Pons (tissue), 1 donor: ENCODE data around the gene DDAH2.
A peak's percentile ranks its signal among the peaks of the same experiment; 100 is the strongest.

Experiments used
- DNase-seq: peaks from one replicate; pipeline ENCODE4 v3.0.0-alpha.2; 2016; ENCODE audit warnings: low spot score

DDAH2 gene

DNA sequence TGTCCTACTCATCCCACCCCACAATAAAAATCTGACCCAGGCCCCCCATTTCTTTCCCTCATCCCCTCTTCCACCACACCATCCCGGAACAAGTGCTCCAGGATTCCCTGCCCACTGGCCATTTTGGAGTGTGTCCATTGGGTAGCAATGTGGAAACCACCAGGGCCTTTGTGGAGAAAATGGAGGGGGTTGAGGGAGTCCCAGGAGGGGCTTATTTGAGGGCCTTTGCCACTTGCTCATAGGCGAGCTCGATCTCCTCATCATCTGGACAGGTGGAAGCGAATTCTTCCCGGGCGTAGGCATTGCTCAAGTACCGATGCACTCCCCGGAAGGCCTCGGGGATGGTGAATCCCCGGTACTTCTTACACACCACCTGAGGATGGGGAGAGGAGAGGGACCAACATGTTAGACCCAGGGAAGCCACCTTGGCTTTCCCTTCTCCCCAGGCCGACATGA lies 1.6 kb upstream of the DDAH2 start:
- no peak for DNase-seq

DNA sequence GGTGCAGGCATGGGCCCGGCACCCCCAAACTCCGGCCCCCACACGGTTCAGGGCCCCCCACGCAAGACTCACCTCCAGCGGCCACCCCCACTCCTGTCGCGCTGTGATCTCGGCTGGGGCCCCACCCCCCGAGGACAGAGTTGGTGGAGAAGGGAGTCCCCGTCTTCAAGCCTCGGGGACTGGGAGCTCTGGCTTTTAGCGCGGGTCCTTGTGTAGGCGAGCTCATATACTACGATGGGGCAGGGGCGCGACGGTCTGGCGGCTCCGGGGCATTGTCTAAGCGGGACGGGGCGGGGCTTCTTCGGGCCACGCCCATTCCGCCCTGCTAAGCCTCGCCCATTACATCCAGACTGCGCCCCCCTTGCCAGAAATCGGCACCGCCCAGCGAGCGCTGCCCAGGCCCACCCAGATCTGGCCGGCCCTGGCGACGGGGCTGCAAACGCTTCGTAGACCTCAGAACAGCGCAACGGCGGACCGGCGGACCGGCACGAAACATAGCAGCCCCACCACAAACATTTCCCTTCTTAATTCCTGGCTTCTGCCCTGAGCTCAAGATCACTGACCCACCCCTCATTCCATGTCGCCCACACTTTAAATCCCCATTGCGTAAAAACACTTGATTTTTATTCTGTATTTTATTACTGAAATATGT lies 1.0 kb upstream of the DDAH2 start:
- peak; percentile 69 for DNase-seq

DNA sequence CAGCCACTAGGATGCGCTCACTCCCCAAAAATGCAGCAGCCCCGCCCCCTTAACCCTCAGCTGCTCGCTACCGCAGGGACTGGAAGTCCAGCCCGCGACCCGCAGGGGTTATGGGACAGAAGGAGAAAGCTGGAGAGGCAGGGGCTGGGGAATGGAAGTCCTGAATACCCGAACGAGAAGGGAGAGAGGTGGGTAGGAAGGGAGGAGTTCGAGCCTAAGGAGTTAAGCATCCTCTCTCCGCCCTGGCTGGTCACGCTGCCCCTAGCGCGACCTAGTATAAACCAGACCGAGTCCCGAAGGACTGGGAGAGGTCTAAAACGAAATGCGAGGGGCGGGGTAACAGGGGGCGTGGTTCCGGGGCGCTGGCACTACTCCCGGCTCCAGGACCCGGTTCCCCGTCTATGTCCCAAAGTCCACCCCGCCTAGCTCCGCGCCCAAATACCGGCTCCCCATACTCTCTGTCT lies 448 bp upstream of the DDAH2 start:
- peak; percentile 81 for DNase-seq

DNA sequence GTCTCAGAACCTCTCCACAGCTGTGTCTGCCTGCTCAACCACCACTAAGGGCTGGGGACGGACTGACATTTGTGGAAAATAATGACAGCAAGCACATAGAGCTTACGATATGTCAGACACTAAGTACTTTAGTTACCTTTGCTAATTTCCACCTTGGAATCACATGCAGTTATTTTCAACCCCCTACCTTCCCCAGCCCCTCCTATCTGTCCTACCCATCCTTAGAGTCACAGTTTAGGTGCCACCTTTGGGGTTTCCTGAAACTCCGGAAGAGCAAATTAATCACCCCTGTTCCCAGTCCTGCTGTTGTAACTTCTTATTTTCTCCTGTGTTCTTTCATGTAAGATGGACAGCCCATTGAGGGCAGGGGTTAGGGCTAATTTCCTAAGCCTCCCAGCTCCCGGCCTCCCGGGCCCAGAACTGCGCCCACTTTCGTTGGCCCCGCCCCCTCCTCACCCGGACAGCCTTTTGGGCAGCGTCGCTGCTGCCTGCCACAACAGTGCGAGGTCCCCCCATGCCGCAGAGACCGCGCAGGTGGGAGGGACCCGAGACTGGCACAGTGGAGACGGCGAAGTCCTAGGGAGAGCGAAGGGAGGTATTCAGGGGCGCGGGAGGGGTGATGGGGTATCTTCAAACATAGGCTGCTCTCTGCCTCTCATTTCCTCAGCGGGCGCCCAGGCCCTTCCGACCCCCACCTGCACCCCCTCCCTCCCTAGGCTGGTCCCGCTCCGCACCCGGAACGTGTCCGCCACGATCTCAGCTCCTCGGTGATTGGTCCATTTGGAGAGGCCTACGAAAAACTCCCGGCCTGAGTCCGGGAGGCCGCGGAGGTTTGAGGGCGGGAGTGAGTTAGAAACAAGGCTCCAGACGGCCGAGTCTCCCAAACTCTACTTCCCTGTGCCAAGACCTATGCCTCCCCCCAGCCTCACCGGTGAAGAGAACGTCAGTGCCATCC lies 1.1 kb downstream of the DDAH2 start:
- DNase-seq = no peak

DNA sequence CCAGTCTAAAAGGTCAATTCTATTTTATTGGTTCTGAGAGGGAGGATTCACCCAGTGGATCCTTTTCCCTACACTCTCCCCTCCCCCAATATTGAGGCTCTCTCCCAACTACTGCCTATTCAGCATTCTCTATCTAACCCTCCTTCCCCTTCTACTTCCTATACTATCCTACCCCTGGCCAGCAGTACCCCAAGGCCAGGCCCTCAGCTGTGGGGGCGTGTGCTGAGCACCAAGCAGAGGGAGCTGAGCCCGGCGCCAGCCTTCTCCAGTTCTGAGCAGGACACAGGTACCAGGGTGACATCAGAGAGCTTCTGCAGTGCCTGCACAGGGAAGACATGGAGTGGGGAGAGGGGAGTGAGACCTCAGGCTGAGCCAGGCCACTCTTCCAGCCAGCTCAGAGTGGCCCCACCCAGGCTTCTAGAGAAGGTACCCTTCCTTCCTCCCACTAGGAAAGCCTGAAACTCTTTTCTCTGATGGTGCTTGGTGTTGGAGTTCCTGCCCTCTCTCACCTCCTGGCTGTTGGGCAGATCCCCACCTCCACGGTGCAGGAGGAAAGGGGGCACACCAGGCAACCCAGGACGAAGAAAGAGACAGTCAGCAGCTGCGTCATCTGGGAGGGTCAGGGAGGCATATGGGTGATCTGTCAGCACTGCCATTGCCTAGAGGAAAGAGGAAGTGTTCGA lies 1.9 kb downstream of the DDAH2 start:
- no peak for DNase-seq

DNA sequence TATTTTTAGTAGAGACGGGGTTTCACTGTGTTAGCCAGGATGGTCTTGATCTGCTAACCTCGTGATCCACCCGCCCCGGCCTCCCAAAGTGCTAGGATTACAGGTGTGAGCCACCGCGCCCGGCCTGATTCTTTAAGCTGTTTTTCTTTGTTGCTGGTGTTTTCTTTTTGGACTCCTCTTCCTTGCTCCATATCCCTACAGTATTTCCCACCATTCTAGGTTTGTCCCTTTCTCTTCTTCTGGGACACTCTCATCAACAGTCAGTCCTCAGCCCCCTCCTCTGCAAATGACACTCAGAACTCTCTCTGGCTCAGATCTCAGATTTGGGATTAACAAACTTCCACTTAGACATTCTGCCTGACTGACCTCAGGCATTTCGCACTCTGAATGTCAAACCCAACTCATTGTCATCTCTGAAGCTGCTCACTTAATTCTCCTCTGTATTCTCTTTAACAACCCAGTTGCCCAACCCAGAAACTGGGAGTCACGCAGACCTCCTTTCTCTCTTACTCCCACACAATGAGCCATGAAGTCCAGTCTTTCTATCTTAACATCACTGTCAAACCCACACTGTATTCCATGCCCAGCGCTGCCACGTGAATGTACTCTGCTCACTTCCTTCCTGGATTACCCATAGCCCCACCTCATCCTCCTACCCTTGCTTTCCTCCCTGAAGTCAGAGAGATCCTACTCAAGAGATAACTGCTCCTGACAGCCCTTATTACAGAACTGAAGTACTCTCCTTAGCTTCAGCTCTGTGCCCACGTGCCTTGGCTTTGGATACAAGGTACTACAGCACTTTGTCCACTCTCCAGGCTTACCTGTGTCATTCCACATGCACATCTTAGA lies 3.4 kb downstream of the DDAH2 start:
- DNase-seq = no peak

DNA sequence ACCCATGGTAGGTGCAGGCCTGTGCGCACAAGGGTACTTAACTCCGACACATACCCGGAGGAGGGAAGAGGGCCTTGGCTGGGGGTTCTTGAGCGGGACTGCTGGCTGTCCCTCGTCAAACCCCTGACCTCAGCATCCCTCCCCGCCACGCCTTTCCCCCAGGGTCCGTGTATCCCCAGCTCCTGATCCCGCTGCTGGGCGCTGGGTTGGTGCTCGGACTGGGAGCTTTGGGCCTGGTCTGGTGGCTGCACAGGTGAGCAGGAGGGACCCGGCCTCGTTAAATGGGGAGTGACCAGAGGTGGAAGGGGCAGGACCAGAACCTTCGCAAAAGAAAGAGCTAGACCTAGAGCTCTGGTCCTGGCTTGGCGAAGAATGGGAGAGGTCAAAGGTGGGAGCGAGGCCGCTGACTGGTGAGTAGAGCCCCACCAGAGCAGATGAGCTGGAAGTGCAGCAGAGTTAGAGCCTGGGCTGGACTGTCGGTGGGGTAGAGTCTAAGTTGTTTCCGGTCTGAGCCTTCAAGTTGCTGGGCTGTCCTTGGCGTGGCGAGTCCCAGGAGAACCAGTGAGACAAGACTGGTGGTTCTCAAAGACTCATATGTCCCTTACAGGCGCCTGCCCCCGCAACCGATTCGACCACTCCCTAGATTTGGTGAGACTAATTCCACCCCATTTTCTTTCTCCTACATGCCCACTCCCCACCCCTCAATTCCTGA lies 5.0 kb downstream of the DDAH2 start:
- DNase-seq = no peak

DNA sequence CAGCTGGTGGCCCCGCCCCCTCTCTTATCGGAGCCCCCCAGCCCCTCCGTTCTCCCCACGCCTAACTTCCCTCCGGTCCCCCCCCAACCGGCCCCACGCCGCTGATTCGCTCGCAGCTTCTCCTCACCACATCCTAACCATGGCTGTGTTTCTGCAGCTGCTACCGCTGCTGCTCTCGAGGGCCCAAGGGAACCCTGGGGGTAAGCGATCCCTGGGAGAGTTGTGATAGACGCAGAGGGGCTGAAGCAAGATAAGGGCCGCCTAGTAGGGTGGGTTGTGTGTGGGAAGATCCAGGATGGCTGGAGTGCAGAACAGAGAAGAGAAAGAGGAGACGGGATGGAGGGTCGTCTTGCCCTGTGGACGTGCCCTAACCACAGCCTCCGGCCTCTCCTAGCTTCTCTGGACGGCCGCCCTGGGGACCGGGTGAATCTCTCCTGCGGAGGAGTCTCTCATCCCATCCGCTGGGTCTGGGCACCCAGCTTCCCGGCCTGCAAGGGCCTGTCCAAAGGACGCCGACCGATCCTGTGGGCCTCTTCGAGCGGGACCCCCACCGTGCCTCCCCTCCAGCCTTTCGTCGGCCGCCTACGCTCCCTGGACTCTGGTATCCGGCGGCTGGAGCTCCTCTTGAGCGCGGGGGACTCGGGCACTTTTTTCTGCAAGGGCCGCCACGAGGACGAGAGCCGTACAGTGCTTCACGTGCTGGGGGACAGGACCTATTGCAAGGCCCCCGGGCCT lies 5.7 kb downstream of the DDAH2 start, which contains the start of gene MPIG6B:
Gene MPIG6B, plus strand, starts transcription at position 129 of the 735 bp plus-strand sequence. Its CDS starts 11 bp downstream, at position 140.
- no peak for DNase-seq

DNA sequence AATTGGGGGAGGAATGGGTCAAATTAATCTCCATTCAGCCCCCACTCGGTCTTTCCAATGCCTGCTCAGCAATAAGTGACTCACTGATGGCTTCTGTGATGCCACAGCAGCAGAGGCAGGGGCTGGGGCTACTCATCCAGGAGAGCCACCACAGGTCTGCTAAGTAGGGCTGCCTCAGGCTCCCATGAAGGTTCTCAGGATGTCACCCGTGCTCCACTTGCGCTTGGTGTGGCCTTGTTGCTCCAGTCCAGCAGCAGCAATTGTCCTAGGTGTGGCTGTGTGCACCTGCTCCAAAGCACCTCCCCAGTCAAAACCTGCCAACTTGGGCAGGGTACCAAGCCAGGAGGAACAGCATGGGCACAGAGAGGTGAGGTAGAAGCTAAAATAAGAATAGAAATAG lies 6.9 kb downstream of the DDAH2 start:
- no peak for DNase-seq

DNA sequence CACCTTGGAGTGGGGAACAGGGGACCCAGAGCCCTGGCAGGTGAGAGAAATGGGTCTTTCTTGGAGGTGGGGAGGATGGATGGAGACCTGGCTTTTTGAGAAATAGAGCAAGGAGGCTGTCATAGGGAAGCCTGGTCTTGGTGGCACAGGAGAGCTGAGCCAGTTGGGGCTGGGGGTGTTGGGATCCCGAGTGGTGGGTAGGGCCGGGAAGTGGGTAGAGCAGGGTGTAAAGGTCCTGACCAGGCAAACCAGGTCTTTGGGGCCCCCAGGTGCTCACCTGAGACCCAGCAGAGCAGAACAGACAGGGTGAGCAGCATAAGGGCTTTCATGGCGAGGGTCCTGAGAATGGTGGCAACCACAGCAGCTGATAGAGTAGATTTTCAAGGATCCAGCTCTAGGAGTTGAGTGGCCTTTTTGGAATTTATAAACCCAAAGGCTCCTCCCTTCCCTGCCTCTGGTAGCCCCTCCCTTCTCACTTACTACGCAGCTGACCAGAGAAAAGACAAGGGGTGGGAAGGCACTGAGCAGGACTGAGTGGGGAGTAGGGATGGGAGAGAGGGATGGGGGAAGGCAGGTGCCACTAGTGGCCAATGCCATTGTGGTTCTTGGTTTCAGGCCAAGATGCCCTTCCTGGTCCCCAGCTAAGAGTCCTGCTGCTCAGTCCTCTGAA lies 7.6 kb downstream of the DDAH2 start, which contains the start of gene LY6G6C:
Gene LY6G6C, minus strand, starts transcription at position 396 of the 670 bp plus-strand sequence. Its CDS starts 67 bp downstream, at position 329.
- DNase-seq = no peak

DNA sequence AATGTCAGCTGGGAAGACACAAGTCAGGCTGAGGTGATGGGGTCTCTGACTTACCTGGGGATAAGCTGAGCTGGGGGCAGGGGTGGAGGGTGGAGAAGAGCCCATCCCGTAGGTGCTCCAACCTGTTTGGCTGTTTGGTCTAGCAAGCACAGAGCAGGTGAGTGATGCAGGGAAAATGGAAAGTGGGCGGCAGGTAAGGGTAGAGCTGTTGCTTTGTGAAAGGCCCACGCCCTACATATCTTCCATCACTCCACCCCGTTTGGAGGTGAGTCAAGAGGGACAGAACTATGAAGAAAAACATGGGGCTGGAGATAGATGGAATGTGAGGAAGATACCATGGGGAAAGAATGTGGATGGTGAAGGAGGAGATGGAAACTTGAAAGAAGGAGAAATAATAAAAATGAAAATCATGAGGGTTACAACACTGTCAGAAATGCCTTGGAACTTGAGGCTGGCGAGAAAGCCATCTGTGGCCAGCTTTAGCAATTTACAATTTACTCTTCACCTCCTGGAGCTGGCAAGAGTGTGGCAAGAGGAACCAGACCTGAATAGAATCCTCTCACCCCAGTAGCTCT lies 8.8 kb downstream of the DDAH2 start:
- DNase-seq = no peak

DNA sequence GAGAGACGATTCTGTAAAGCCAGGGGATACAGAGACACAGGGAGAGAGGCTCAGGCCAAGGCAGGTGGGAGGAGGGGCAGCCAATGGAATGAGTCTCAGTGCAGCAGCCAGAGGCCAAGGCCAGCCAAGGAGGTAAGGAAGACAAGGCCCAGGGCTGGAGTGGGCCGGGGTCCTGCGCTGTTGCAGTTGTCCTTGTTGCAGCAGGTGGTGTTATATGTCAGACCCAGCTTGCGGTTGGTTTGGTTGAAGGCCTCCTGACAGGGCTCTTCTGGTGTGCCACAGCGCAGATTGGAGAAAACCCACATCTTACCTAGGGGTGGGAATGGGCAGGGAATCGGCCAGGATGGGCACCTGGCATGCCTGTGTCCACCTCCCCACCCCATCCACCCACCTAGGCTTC lies 10.1 kb downstream of the DDAH2 start:
- DNase-seq = no peak

DNA sequence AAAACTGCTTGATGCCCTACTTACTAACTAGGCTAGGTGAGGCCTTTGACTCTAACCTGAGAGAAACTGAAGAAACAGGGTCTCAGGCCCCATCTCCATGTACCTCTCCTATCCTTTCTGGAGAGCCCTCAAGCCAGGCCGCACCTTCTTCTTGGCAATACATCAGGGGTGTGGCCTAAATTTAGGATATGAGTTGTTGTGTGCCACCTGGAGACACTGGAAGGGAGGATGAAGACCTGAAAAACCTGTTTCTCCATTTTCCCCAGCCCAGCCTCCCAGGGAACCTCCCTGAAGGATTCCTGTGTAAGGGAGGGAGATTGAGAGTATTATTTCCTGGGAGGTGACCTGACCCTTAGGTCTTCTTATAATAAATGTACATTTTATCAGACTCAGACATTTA lies 10.8 kb downstream of the DDAH2 start:
- no peak for DNase-seq

DNA sequence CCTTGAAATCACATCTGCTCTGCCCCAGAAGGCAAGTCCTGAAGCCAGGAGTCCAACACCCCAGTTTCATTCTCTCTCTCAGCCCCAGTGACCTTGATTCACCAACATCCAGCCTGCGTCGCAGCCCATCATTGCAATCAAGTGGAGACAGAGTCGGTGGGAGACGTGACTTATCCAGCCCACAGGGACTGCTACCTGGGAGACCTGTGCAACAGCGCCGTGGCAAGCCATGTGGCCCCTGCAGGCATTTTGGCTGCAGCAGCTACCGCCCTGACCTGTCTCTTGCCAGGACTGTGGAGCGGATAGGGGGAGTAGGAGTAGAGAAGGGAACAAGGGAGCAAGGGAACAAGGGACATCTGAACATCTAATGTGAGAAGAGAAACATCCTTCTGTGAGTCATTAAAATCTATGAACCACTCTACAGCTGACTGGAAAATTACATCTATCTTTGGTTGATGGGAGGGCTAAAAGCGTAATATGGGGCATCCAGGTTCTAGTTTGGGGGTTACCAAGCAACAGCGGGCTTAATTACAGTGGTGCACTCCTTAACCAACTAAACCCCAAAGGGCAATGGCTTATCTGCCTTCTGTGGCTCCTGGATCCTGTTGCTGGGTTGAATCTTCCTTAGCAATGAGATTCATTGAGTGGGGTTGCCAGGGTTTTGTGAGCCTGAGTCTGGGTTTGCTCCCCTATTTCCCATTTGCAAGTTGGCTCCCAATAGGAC lies 11.4 kb downstream of the DDAH2 start:
- no peak for DNase-seq

DNA sequence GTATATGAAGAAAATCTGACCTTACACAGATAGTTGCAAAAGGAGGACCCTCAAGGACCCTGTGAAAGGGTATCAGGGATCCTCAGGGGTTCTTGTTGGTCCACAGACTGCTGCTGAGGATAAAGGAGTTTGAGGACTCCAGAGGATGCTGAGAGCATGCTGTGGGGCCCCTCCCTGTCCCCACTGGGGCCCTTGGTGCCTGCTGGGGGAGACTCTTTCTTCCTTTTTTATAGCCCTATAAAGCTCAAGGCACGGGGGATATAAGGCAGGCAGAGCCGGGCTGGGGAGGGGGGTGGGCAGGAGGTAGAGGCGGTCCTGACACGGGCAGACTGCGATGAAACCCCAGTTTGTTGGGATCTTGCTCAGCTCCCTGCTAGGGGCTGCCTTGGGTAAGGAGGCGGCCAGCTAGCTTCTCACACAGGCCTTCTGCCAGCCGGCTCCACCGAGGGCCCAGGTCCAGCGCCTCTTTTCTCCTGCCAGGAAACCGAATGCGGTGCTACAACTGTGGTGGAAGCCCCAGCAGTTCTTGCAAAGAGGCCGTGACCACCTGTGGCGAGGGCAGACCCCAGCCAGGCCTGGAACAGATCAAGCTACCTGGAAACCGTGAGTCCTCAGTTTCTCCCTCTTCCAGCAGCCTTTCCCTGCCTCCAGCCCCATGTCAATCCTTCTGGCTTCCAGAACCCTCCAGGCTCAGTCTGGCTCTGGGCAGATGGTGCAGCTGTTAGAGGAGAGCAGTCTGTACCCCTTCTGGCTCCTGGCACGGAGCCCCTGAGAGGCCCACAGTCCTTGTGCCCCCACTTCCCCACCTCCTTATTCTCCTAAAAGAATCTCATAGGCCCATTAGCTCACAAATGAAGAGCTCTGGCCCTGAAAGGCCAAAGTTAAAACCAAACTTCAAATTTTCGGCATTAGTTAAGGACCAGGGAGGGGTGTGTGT lies 13.8 kb downstream of the DDAH2 start, which contains the start of gene LY6G6D:
Gene LY6G6D, plus strand, starts transcription at position 327 of the 937 bp plus-strand sequence. Its CDS starts 8 bp downstream, at position 335.
- DNase-seq = no peak

DNA sequence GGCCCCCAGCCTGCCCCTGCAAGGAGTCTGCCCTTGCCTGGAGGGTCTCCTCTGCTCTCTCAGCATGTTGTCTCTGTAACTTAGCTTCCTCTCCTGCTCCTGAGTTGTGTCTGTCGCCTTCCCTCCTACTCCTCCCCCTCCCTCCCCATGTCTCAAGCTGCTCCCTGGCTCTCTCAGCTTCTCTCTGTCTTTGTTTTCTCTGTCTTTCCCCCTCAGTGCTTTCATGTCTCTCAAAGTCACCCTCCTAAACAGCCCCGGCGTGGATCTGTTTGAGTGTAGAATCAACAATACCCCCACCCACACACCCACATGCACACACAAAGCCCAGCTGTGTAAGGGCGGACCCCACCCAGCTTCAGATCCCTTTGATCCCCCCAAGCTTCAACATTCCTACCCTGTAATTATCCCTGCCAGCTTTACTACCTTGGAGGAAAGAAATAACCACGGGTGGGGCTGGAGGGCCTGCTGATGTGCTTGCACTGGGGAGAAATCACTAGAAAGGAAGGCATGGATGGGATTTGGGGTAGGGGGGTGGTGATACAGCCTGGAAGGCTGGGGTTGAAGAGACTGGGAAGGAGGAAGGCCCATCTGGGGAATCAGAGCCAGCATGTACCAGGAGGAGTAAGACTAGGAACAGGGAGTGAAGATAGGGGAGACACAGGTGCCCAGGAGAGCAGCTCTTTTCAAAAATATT lies 15.0 kb downstream of the DDAH2 start:
- no peak for DNase-seq
